Activated CD4-positive, alpha-beta T cell treated with anti-CD3 and anti-CD28 coated beads, Interleukin-2, amount 10 ng/mL, durations not matched to agents 7 days and 5 days (primary cell): ENCODE data around the gene TANGO2. TPM values are rescaled to one million over a fixed set of nuclear protein-coding genes. Genes with fewer than 3 reads are reported as not detected.

ENCODE experiments used
- CTCF ChIA-PET: fragments of 350-600 bp; sonication (Branson Sonifier 250); formaldehyde crosslinking; loops from one replicate; lab custom pipeline; 2021; ENCODE audit warnings: antibody characterized with exemption; lab: Charles Lee
- POLR2A ChIA-PET: fragments of 350-600 bp; sonication (Branson Sonifier 250); formaldehyde crosslinking; loops from one replicate; lab custom pipeline; 2021; ENCODE audit warnings: antibody characterized with exemption; lab: Charles Lee
- DNase-seq: peaks from one replicate; pipeline ENCODE4 v3.0.0-alpha.2; 2020
- H3K27ac Mint-ChIP-seq: one replicate; pipeline ENCODE4 v1.8.0; 2021; ENCODE audit warnings: mild to moderate bottlenecking, moderate library complexity, mixed read lengths
- H3K27me3 Mint-ChIP-seq: one replicate; pipeline ENCODE4 v1.8.0; 2021; ENCODE audit warnings: mixed read lengths
- H3K36me3 Mint-ChIP-seq: one replicate; pipeline ENCODE4 v1.8.0; 2021; ENCODE audit warnings: low read depth, mixed read lengths
- H3K4me1 Mint-ChIP-seq: one replicate; pipeline ENCODE4 v1.8.0; 2021; ENCODE audit warnings: mixed read lengths
- H3K4me3 Mint-ChIP-seq: one replicate; pipeline ENCODE4 v1.8.0; 2021; ENCODE audit warnings: mild to moderate bottlenecking, moderate library complexity, mixed read lengths
- H3K9me3 Mint-ChIP-seq: one replicate; pipeline ENCODE4 v1.8.0; 2021; ENCODE audit warnings: mixed read lengths
- total RNA-seq, 2 experiments: library from RNA; stranded (reverse); gene quantifications; one replicate each; pipeline ENCODE4 v1.2.3, GENCODE V29; 2021

The TANGO2 gene
- total RNA-seq, 2 experiments from 2014 or later, result 36.7 to 39.7 TPM

- no peak for DNase-seq
- H3K36me3 Mint-ChIP-seq, result no peaks in the 10 kb centered on the region
- no peak overlapping the region for H3K4me3 Mint-ChIP-seq
- no peaks in the 10 kb centered on the region for H3K27me3 Mint-ChIP-seq
- no peaks in the 10 kb centered on the region for H3K4me1 Mint-ChIP-seq
- CTCF ChIA-PET, result no interaction called here
- POLR2A ChIA-PET, result no interaction called here
- H3K27ac Mint-ChIP-seq, result no peak overlapping the region
- no peaks in the 10 kb centered on the region for H3K9me3 Mint-ChIP-seq
Observed at GRCh38 chr22:19993926-19994325, 27.0 kb upstream of the TANGO2 start.

GRCh38 chr22:19994851-19995610 is 25.9 kb upstream of the TANGO2 start:
- ChIA-PET CTCF (interaction anchor here (0.6 kb wide), 1 partner anchor 49 kb away, joined by 3 read pairs; no protein-coding TSS in a partner anchor), POLR2A (no interaction called here)
- no peaks in the 10 kb centered on the region for H3K9me3 Mint-ChIP-seq
- no peak overlapping the region for H3K27ac Mint-ChIP-seq
- no peaks in the 10 kb centered on the region for H3K27me3 Mint-ChIP-seq
- H3K36me3 Mint-ChIP-seq, result no peaks in the 10 kb centered on the region
- H3K4me3 Mint-ChIP-seq, result no peak overlapping the region
- no peaks in the 10 kb centered on the region for H3K4me1 Mint-ChIP-seq
- no peak for DNase-seq

- ChIA-PET CTCF (interaction anchor here (0.6 kb wide), 1 partner anchor 49 kb away, joined by 3 read pairs; no protein-coding TSS in a partner anchor), POLR2A (no interaction called here)
- DNase-seq, result no peak
- no peaks in the 10 kb centered on the region for H3K27me3 Mint-ChIP-seq
- H3K4me1 Mint-ChIP-seq, result no peaks in the 10 kb centered on the region
- no peak overlapping the region for H3K27ac Mint-ChIP-seq
- no peak overlapping the region for H3K4me3 Mint-ChIP-seq
- H3K9me3 Mint-ChIP-seq, result no peaks in the 10 kb centered on the region
- H3K36me3 Mint-ChIP-seq, result no peaks in the 10 kb centered on the region
Observed at GRCh38 chr22:19995611-19996339, 25.1 kb upstream of the TANGO2 start.

- DNase-seq, result no peak
- Mint-ChIP-seq H3K4me3 (no peak overlapping the region), H3K27me3 (no peaks in the 10 kb centered on the region), H3K36me3 (no peaks in the 10 kb centered on the region), H3K27ac (no peak overlapping the region), H3K9me3 (no peaks in the 10 kb centered on the region), H3K4me1 (no peaks in the 10 kb centered on the region)
- POLR2A ChIA-PET, result no interaction called here
- CTCF ChIA-PET, result interaction anchor here (0.6 to 0.8 kb wide), 2 partner anchors 37 to 45 kb away, joined by 3 read pairs; no protein-coding TSS in a partner anchor
Observed at GRCh38 chr22:19996694-19997384, 24.1 kb upstream of the TANGO2 start.

GRCh38 chr22:19997561-19998231 is 23.2 kb upstream of the TANGO2 start:
- Mint-ChIP-seq H3K27ac (no peak overlapping the region), H3K4me1 (no peaks in the 10 kb centered on the region), H3K9me3 (no peaks in the 10 kb centered on the region), H3K4me3 (no peak overlapping the region), H3K27me3 (no peaks in the 10 kb centered on the region), H3K36me3 (no peaks in the 10 kb centered on the region)
- POLR2A ChIA-PET, result no interaction called here
- CTCF ChIA-PET, result interaction anchor here (0.8 kb wide), 1 partner anchor 36 kb away, joined by 3 read pairs; no protein-coding TSS in a partner anchor
- DNase-seq, result no peak

GRCh38 chr22:19998232-19998951 is 22.5 kb upstream of the TANGO2 start:
- CTCF ChIA-PET, result no interaction called here
- Mint-ChIP-seq H3K27ac (no peak overlapping the region), H3K27me3 (peaks cover 5% of the 10 kb centered on the region), H3K9me3 (peaks cover 5% of the 10 kb centered on the region), H3K4me3 (no peak overlapping the region), H3K36me3 (peaks cover 3% of the 10 kb centered on the region), H3K4me1 (no peaks in the 10 kb centered on the region)
- DNase-seq, result no peak
- POLR2A ChIA-PET, result no interaction called here

- peaks cover 10% of the 10 kb centered on the region for H3K9me3 Mint-ChIP-seq
- no peak for DNase-seq
- CTCF ChIA-PET, result no interaction called here
- POLR2A ChIA-PET, result no interaction called here
- H3K36me3 Mint-ChIP-seq, result peaks cover 3% of the 10 kb centered on the region
- H3K4me3 Mint-ChIP-seq, result no peak overlapping the region
- H3K4me1 Mint-ChIP-seq, result no peaks in the 10 kb centered on the region
- H3K27ac Mint-ChIP-seq, result peak overlapping the region; percentile 2
- peaks cover 9% of the 10 kb centered on the region for H3K27me3 Mint-ChIP-seq
Observed at GRCh38 chr22:19998991-19999820, 21.7 kb upstream of the TANGO2 start.

- ChIA-PET CTCF (no interaction called here), POLR2A (no interaction called here)
- Mint-ChIP-seq H3K27ac (no peak overlapping the region), H3K4me1 (no peaks in the 10 kb centered on the region), H3K9me3 (peaks cover 12% of the 10 kb centered on the region), H3K4me3 (no peak overlapping the region), H3K27me3 (peaks cover 17% of the 10 kb centered on the region), H3K36me3 (peaks cover 4% of the 10 kb centered on the region)
- DNase-seq, result no peak
Observed at GRCh38 chr22:20000246-20001081, 20.4 kb upstream of the TANGO2 start.

GRCh38 chr22:20001082-20001638 is 19.8 kb upstream of the TANGO2 start:
- DNase-seq, result no peak
- Mint-ChIP-seq H3K9me3 (peaks cover 12% of the 10 kb centered on the region), H3K27ac (no peak overlapping the region), H3K4me1 (no peaks in the 10 kb centered on the region), H3K27me3 (peaks cover 17% of the 10 kb centered on the region), H3K4me3 (no peak overlapping the region), H3K36me3 (peaks cover 4% of the 10 kb centered on the region)
- ChIA-PET POLR2A (no interaction called here), CTCF (no interaction called here)

- DNase-seq, result no peak
- Mint-ChIP-seq H3K27me3 (peaks cover 17% of the 10 kb centered on the region), H3K4me3 (no peak overlapping the region), H3K36me3 (peaks cover 4% of the 10 kb centered on the region), H3K27ac (no peak overlapping the region), H3K9me3 (peaks cover 12% of the 10 kb centered on the region), H3K4me1 (no peaks in the 10 kb centered on the region)
- CTCF ChIA-PET, result no interaction called here
- POLR2A ChIA-PET, result no interaction called here
Observed at GRCh38 chr22:20002128-20002527, 18.8 kb upstream of the TANGO2 start.
